Astrocyte (in vitro differentiated cells and primary cell): Measurements from ENCODE around the gene IGSF22. TPM values are rescaled to one million over a fixed set of nuclear protein-coding genes. Genes with fewer than 3 reads are reported as not detected.
"Not testable (repeated sequence)": the region's sequence is repeated elsewhere in the genome, so short reads cannot be mapped to it uniquely, and the experiment has no call there.

Experiments used
- DNase-seq: peaks from one replicate; pipeline ENCODE4 v3.0.0-alpha.2; 2010; ENCODE audit warnings: low read depth
- FAIRE-seq: peaks from 2 replicates; lab custom pipeline; 2011; peaks lifted over from hg19 to GRCh38; lab: Jason Lieb, UNC
- H2AFZ ChIP-seq: 2 replicates; pipeline ENCODE4 v1.6.0; 2012; ENCODE audit warnings: low read depth, low read length, inconsistent platforms
- H3K27ac ChIP-seq: 2 replicates; pipeline ENCODE4 v1.5.1; 2011; ENCODE audit warnings: low read depth, low read length, inconsistent platforms
- H3K27me3 ChIP-seq: 2 replicates; pipeline ENCODE4 v1.6.0; 2011; ENCODE audit warnings: low read length, inconsistent platforms; ENCODE audit not compliant: insufficient read depth
- H3K36me3 ChIP-seq: 2 replicates; pipeline ENCODE4 v1.5.1; 2011; ENCODE audit warnings: low read length, inconsistent platforms; ENCODE audit not compliant: insufficient read depth
- H3K4me1 ChIP-seq: 2 replicates; pipeline ENCODE4 v1.5.1; 2011; ENCODE audit warnings: low read length, inconsistent platforms; ENCODE audit not compliant: insufficient read depth
- H3K4me2 ChIP-seq: 2 replicates; pipeline ENCODE4 v1.6.0; 2012; ENCODE audit warnings: low read length, inconsistent platforms
- H3K4me3 ChIP-seq: 2 replicates; pipeline ENCODE4 v1.5.1; 2011; ENCODE audit warnings: low read depth, mild to moderate bottlenecking, low read length, inconsistent platforms; ENCODE audit not compliant: insufficient read depth
- H3K79me2 ChIP-seq: 2 replicates; pipeline ENCODE4 v1.6.0; 2012; ENCODE audit warnings: mild to moderate bottlenecking, low read length, inconsistent platforms; ENCODE audit not compliant: insufficient read depth
- H3K9ac ChIP-seq: 2 replicates; pipeline ENCODE4 v1.6.0; 2012; ENCODE audit warnings: mild to moderate bottlenecking, low read length, inconsistent platforms
- H3K9me3 ChIP-seq: 2 replicates; pipeline ENCODE4 v1.5.1; 2012; ENCODE audit warnings: low read depth, mild to moderate bottlenecking, low read length, inconsistent platforms; ENCODE audit not compliant: insufficient read depth
- H4K20me1 ChIP-seq: 2 replicates; pipeline ENCODE4 v1.6.0; 2012; ENCODE audit warnings: low read length, inconsistent platforms; ENCODE audit not compliant: insufficient read depth
- H3K27ac Mint-ChIP-seq: one replicate; pipeline ENCODE4 v1.8.0; 2021; ENCODE audit warnings: mild to moderate bottlenecking, mixed read lengths; ENCODE audit not compliant: unreplicated experiment
- H3K27me3 Mint-ChIP-seq: one replicate; pipeline ENCODE4 v1.8.0; 2021; ENCODE audit warnings: low read depth, mixed read lengths; ENCODE audit not compliant: unreplicated experiment
- H3K36me3 Mint-ChIP-seq: one replicate; pipeline ENCODE4 v1.8.0; 2021; ENCODE audit warnings: low read depth, mixed read lengths; ENCODE audit not compliant: unreplicated experiment
- H3K4me1 Mint-ChIP-seq: one replicate; pipeline ENCODE4 v1.8.0; 2021; ENCODE audit warnings: low read depth, mixed read lengths; ENCODE audit not compliant: unreplicated experiment
- H3K4me3 Mint-ChIP-seq: one replicate; pipeline ENCODE4 v1.8.0; 2021; ENCODE audit warnings: mild to moderate bottlenecking, moderate library complexity, mixed read lengths; ENCODE audit not compliant: unreplicated experiment
- H3K9me3 Mint-ChIP-seq: one replicate; pipeline ENCODE4 v1.8.0; 2021; ENCODE audit warnings: mild to moderate bottlenecking, mixed read lengths; ENCODE audit not compliant: unreplicated experiment
- EZH2 ChIP-seq: IDR thresholded peaks from 2 replicates; pipeline ENCODE4 v1.6.1; 2012; ENCODE audit warnings: mild to moderate bottlenecking, low read length, inconsistent platforms; ENCODE audit not compliant: insufficient read depth
- total RNA-seq: library from RNA; stranded (reverse); gene quantifications from 2 replicates; pipeline ENCODE4 v1.2.1, GENCODE V29; 2021
- TF ChIP-seq, protein P1 (sequence below): IDR thresholded peaks from 2 replicates; pipeline ENCODE4 v1.5.1; 2011; ENCODE audit warnings: low read depth, mild to moderate bottlenecking, inconsistent platforms, low read length, moderate library complexity; ENCODE audit not compliant: insufficient read depth

IGSF22 gene
- total RNA-seq, 1 donor from 2014 or later, result 0.05 TPM

- no peaks in the 10 kb centered on the region for H3K4me1 Mint-ChIP-seq
These were observed 41.7 kb downstream of the IGSF22 start for GRCh38 chr11:18684267-18684666.

GRCh38 chr11:18682466-18682865, 43.5 kb downstream of the IGSF22 start:
- no peaks in the 10 kb centered on the region for H3K4me1 ChIP-seq
- H3K27ac ChIP-seq, result no peak overlapping the region
- Mint-ChIP-seq H3K9me3 (no peaks in the 10 kb centered on the region), H3K27ac (no peak overlapping the region), H3K4me3 (no peak overlapping the region), H3K27me3 (no peaks in the 10 kb centered on the region), H3K36me3 (no peaks in the 10 kb centered on the region), H3K4me1 (no peaks in the 10 kb centered on the region)
- no peaks in the 10 kb centered on the region for H3K27me3 ChIP-seq
- no peaks in the 10 kb centered on the region for H3K36me3 ChIP-seq
- DNase-seq (no peak), FAIRE-seq (no peak)
- H4K20me1 ChIP-seq, result no peaks in the 10 kb centered on the region
- no peaks in the 10 kb centered on the region for H3K79me2 ChIP-seq
- H2AFZ ChIP-seq, result no peak overlapping the region
- H3K4me2 ChIP-seq, result no peak overlapping the region
- TF ChIP-seq, protein P1, sequence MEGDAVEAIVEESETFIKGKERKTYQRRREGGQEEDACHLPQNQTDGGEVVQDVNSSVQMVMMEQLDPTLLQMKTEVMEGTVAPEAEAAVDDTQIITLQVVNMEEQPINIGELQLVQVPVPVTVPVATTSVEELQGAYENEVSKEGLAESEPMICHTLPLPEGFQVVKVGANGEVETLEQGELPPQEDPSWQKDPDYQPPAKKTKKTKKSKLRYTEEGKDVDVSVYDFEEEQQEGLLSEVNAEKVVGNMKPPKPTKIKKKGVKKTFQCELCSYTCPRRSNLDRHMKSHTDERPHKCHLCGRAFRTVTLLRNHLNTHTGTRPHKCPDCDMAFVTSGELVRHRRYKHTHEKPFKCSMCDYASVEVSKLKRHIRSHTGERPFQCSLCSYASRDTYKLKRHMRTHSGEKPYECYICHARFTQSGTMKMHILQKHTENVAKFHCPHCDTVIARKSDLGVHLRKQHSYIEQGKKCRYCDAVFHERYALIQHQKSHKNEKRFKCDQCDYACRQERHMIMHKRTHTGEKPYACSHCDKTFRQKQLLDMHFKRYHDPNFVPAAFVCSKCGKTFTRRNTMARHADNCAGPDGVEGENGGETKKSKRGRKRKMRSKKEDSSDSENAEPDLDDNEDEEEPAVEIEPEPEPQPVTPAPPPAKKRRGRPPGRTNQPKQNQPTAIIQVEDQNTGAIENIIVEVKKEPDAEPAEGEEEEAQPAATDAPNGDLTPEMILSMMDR, result no peak
- no peak for TF ChIP-seq EZH2
- no peak overlapping the region for H3K4me3 ChIP-seq
- H3K9me3 ChIP-seq, result no peaks in the 10 kb centered on the region
- no peak overlapping the region for H3K9ac ChIP-seq

More at GRCh38 chr11:18684267-18684666, 41.7 kb downstream of the IGSF22 start:
- H3K9me3 ChIP-seq, result no peaks in the 10 kb centered on the region
- FAIRE-seq (no peak), DNase-seq (no peak)
- Mint-ChIP-seq H3K27me3 (no peaks in the 10 kb centered on the region), H3K9me3 (no peaks in the 10 kb centered on the region), H3K27ac (no peak overlapping the region), H3K36me3 (no peaks in the 10 kb centered on the region), H3K4me3 (no peak overlapping the region)
- H2AFZ ChIP-seq, result no peak overlapping the region
- H3K4me3 ChIP-seq, result no peak overlapping the region
- no peak overlapping the region for H3K9ac ChIP-seq
- H3K4me1 ChIP-seq, result no peaks in the 10 kb centered on the region
- no peak overlapping the region for H3K4me2 ChIP-seq
- no peaks in the 10 kb centered on the region for H4K20me1 ChIP-seq
- H3K27ac ChIP-seq, result no peak overlapping the region
- TF ChIP-seq, protein P1, result no peak
- no peak for TF ChIP-seq EZH2
- no peaks in the 10 kb centered on the region for H3K79me2 ChIP-seq
- H3K27me3 ChIP-seq, result no peaks in the 10 kb centered on the region
- no peaks in the 10 kb centered on the region for H3K36me3 ChIP-seq

- not testable (repeated sequence) for H3K4me1 Mint-ChIP-seq, H3K9me3 Mint-ChIP-seq, H2AFZ ChIP-seq, H3K27me3 ChIP-seq, H3K27ac ChIP-seq, DNase-seq, H3K4me3 Mint-ChIP-seq, H3K9ac ChIP-seq, H3K36me3 ChIP-seq, H3K27me3 Mint-ChIP-seq, H4K20me1 ChIP-seq, H3K4me3 ChIP-seq, H3K27ac Mint-ChIP-seq, H3K79me2 ChIP-seq, H3K36me3 Mint-ChIP-seq, FAIRE-seq, H3K4me2 ChIP-seq, H3K4me1 ChIP-seq, H3K9me3 ChIP-seq
These were observed 44.0 kb downstream of the IGSF22 start for GRCh38 chr11:18681949-18682348.
